Stimulated activated CD4-positive, alpha-beta T cell treated with anti-CD3 and anti-CD28 coated beads, Interleukin-1b, Interleukin-23, amount 100 ng/mL, for 1 hour (primary cell): ENCODE measurements around the gene SATB2.

ENCODE experiments used
- DNase-seq, 2 donors: peaks; one replicate each; pipeline ENCODE4 v3.0.0-alpha.2; 2020; ENCODE audit warnings: low read depth in 2 of 2

The SATB2 gene

GRCh38 chr2:199457147-199458008 is at the start of gene SATB2:
Gene SATB2, minus strand, starts transcription at chr2:199457939. Its CDS starts 1,902 bp downstream, at chr2:199456037.
- no peak for DNase-seq

DNA sequence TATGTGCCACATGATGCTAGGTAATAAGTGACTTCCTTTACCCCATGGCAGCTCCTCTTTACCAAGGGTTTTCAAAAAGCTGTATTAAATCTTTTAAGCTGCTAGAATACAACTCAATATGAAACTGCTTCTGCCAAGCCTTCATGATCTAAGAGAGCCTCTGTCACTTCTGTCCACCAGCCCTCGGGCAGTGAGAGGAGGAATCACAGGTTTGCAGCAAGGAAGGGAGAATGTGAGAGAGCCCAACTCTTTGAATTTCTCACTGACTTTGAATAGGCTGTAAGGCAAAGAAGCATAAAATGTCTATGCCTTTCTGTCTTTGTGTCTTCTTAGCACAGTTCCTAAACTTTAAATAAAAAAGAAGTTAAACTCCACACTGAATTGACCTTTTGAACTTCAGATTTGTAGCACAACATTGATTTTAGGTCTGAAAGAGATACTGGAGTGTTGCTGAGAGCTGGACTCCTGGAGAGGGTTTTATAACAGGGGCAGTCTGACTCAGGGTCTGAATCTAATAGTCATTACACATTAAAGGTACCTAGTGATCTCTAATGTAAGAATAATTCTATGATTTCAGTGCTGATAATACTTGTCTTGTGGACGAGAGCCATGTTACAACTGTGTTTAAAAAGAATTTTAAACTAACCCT is 48.1 kb upstream of the SATB2 start:
- no peak for DNase-seq

GRCh38 chr2:199503148-199503547 is 45.4 kb upstream of the SATB2 start:
- no peak for DNase-seq

- no peak for DNase-seq
These were observed 41.3 kb upstream of the SATB2 start for GRCh38 chr2:199499005-199499404.

- no peak for DNase-seq
These were observed 37.4 kb upstream of the SATB2 start for GRCh38 chr2:199495147-199495546.

GRCh38 chr2:199490049-199490448 is 32.3 kb upstream of the SATB2 start:
- no peak for DNase-seq

GRCh38 chr2:199488772-199489400 is 31.1 kb upstream of the SATB2 start:
- DNase-seq = no peak

DNA sequence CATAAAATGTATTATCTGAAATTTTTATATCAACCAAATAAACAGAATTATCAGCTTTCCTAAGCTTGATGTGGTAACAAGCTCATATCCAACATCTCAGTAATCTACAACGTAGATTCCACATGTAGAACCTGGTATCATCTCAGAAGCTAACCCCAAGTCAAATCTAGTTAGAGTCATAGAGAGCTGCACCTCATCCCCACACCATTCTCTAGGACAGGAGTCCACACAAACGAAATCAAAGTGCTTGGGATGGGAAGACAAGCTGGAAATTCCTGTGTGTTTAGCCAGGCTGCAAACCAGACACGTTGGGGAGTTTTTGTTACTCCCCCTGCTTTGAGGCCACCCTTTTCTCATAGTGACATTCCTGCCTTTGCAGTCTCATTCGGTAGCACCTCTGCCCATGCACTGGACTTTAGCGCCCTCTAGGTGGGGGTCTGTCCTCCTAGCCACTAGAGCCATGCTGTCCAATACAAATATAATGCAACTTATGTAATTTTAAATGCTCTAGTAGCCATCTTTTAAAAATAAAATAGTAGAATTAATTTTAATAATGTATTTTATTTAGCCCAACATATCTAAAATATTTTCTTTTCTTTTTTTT is 28.1 kb upstream of the SATB2 start:
- DNase-seq = no peak

DNA sequence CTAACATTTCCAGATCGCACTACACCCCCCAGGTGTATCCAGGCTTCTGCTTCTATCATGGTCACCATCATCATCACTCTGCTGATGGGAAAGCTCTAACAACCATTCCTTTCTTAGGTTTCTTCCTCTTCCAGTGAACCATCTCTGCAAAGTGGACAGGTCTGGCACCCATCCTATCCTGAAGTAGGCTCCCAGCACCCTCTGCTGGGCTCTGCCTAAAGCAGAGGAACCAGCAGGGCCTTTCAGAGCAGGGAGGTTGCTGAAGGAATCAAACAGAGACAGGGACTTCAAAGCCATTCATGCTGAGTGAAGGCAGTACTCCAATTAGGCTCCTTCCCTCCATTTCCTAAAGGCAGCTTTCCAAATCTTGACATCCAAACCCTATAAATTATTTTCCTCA is 27.2 kb upstream of the SATB2 start:
- no peak for DNase-seq

DNA sequence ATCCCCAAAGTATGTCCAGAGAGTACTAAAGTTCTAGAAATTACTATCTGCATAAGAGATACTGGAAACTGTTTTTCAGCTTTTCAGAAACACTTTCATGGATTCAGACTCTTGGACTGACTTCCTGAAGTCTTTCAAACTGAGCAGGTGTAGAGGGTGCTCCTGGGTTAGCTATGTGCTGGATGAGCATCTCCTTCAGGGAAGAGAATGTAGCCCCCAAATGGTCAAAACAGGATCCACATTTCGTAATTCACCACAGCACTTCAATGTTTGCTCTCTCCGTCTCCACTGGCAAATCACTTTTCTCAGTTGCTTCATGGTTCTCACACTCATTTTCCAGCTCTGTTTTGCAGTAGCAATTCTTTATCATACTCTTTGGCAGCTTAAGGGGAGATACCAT is 23.2 kb upstream of the SATB2 start:
- no peak for DNase-seq

- DNase-seq = no peak
These were observed 19.6 kb upstream of the SATB2 start for GRCh38 chr2:199477277-199477834.

DNA sequence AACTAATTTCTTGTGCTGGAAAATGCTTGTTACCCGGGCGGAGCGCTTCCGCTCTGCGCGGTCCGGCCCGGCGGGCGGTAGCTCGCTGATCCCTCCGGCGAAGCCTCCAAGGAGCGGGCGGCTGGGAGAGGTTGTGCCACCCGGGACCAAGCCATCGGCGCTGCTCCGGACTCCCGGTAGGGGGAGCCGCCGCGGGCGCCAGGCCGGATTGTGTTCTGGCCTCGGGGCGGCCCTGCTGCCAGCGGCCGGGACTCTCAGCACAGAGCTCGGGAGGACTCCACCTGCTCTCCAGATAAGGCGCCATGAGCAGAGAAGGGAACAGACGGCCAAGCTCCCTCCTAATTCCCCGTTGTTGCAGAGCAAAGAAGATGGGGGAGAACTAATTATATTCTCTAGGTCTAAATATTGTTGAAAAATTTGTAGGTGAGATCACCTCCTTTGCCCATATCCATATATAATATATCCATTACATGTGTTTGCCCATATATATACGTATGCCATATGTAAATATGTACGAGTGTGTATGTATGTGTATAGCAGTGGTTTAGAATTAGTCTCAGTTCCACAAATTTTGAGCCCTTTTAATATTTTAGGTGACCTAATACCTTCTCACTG is 13.8 kb upstream of the SATB2 start:
- DNase-seq = no peak

GRCh38 chr2:199470672-199471442 is 13.1 kb upstream of the SATB2 start:
- no peak for DNase-seq

GRCh38 chr2:199470361-199470671 is 12.6 kb upstream of the SATB2 start:
- DNase-seq = no peak

GRCh38 chr2:199469514-199470360 is 12.0 kb upstream of the SATB2 start:
- no peak for DNase-seq

DNA sequence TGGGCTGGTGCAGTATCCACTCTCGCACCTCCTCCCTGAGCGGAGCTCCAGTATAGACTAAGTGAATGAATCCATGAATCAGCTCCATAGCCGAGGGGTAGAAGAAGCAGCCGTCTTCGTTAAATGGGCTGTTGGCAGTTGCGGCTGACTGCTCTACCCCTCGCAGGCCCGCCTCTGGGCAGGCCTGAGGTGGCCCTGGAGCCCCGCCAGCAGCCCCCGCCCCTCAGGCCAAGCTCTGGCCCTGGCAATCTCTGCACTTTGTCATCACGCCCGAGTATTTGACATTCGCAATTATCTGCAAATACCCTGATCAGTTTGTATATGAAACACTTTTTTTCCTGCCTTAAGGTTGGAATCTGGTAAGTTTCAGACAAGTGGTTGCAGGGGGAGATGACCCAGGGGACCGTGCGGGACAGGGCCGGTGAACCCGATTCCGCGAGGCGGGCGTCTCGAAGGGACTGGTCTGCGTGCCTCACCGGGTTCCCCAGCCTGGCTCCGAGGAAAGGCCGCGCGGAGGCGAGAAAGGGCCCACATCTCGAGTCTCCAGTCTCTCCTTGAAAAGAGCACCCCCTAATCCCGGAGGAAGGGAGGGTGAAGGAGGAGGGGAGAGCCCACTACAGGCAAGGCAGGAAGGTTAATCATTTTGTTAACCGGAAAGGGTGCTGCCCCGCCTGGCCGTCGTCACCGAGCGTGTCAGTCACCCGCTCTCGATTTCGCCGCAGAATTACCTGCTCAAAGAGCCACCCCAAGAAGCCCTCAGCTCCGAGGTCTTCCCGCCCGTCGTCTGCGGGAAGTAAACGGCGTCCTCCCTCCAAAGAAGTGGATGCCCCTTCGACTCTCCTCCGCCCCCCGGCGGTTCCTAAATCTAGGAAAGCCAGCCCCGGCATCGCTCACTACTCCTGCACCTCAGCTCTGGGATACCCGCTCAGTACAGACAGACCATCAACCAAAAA is 11.1 kb upstream of the SATB2 start:
- no peak for DNase-seq

DNA sequence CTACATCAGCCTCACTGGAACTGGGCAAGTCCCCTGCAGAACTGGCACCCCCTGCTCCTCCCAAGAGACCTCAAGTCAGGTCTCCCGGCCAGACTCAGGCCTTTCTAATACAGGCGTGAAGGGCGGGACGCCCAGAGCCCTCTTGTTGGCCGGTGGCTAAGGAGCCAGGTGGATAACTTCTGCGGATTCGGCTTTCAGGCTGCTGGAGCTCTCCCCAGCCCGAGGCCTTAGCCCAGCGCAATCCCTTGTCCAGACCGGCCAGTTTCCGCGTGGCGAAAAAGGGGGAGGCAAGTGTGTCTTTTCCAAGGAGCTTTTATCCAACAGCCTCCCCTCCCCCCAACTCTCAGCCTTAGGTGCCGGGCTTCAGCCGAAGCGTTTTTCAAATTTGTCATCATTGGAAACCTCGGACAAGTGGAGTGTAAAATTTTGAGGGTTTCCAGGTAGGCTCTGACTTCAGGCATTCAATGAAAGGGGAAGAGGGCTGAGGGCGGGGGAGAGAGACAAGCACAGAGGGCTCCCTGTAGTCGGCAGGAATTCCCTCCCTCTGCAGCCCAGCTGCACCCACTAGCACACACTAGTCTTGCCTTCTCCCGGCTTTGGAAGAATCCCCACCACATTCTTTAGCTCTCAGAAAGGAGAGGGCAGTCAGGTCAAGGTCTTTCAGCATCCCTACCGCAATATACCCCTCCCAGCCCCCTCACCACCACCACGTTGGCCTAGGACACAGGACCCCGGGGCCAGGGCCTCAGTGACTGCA is 9.5 kb upstream of the SATB2 start:
- DNase-seq = no peak

GRCh38 chr2:199466692-199467065 is 8.9 kb upstream of the SATB2 start:
- no peak for DNase-seq
